Measurements from ENCODE around the gene MLST8.

- no peak for TF ChIP-seq MAX (IDR thresholded peaks at IDR 0.05; ENCODE audit: insufficient read depth, insufficient read length)
- no peak for TF ChIP-seq POLR2AphosphoS5 (IDR thresholded peaks at IDR 0.05; ENCODE audit: insufficient read depth, low read depth, low read length)
- no peak for TF ChIP-seq CTCF (IDR thresholded peaks at IDR 0.05; ENCODE audit: extremely low read depth in 1 of 2, insufficient read depth in 1 of 2, low read depth in 1 of 2, low read length in 2 of 2)
- no peak for TF ChIP-seq EZH2 (IDR thresholded peaks at IDR 0.05; ENCODE audit: borderline replicate concordance, low read depth, low read length, severe bottlenecking)
- TF ChIP-seq POLR2A (IDR thresholded peaks at IDR 0.05; ENCODE audit: low read depth, low read length), result no peak
Measured at GRCh38 chr16:2177561-2177960, 27.7 kb upstream of the MLST8 start.

Data from endothelial cell of umbilical vein (primary cell).